GM12873 (cell line): ENCODE measurements around the gene RBCK1.

Experiments
- CTCF ChIP-seq: IDR thresholded peaks from 2 replicates; pipeline ENCODE4 v1.5.1; 2012; ENCODE audit warnings: low read depth, mild to moderate bottlenecking, moderate library complexity, low read length, control low read depth; ENCODE audit not compliant: insufficient read depth; ENCODE audit errors: missing control alignments

Gene RBCK1

GRCh38 chr20:431012-431904 is 23.2 kb downstream of the RBCK1 start:
- TF ChIP-seq CTCF, result peak; percentile 48

DNA sequence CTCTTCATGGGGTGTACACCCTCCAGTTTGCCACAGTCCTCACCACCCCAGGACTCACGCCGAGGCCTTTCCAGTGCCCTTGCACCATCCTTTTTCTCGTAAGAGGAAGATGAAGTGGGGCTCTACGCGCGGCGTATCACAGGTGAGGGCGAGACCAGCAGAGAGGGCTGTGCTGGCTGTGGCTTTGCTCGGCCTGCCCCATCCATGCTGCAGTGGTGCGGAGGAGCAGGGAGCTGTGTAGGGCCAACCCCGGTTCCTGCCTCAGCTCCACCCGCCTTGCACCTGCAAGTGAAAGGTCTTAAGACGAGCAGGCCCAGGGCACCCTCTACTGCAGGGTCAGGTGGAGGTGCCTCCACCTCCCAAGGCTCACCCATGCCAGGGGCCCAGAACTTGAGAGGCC is 24.1 kb downstream of the RBCK1 start:
- no peak for TF ChIP-seq CTCF

DNA sequence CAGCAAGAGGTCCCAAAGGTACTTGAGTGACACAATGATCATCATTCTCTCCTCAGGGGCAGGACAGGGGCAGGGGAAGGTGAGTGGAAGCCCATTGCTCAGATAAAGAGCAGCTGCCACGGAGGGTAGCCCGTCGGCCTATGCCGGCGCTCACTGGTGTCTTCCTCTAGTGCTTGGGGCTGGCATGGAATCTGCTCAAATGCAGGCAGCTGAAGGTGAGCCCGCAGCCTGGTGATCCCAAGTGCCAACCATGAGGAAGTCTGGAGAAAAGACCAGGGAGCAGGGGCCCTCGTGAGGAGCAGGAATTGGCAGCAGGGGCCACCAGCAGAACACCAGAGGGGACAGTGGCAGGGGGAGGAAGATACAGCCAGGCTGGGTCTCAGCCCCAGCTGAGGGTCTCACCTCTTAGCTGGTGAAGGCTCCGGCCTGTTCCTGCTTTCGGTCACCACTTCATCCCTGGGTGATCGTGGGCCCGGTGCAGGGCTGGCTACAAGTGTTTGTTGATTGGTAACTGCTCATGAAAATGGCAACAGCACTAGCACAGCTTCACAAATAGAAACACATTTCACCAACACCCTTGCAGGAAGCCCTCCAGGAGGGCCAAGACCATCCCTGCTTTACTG is 24.7 kb downstream of the RBCK1 start:
- no peak for TF ChIP-seq CTCF

GRCh38 chr20:433300-433975 is 25.3 kb downstream of the RBCK1 start:
- TF ChIP-seq CTCF, result no peak

DNA sequence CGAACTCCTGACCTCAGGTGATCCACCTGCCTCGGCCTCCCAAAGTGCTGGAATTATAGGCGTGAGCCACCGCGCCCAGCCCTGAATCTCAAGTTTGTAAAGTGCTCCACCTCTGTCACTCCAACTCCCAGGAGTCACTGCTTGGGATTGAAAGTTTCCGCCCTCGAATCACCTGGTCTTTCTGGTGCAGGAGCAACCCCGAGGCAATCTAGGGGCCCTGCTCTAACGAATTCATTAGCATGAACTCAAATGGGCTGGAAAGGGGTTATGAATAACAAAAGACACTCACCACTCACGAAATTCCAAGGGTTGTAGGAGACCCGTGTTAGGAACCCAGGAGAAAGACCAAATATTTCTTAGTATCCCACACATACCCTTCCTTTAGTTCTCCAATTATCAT is 26.1 kb downstream of the RBCK1 start:
- no peak for TF ChIP-seq CTCF

- no peak for TF ChIP-seq CTCF
Measured at GRCh38 chr20:434661-435419, 26.7 kb downstream of the RBCK1 start.

GRCh38 chr20:435558-435957 is 27.5 kb downstream of the RBCK1 start:
- no peak for TF ChIP-seq CTCF
